SIG-M5 treated with dmso at 0.1 percent for 504 hours (cell line): ENCODE measurements around the gene DOK5.
"Not testable (repeated sequence)": the region's sequence is repeated elsewhere in the genome, so short reads cannot be mapped to it uniquely, and the experiment has no call there.

Experiments used
- DNase-seq: peaks from one replicate; lab custom pipeline; 2025; ENCODE audit not compliant: unreplicated experiment; lab: John Stamatoyannopoulos, UW

Gene DOK5

DNA sequence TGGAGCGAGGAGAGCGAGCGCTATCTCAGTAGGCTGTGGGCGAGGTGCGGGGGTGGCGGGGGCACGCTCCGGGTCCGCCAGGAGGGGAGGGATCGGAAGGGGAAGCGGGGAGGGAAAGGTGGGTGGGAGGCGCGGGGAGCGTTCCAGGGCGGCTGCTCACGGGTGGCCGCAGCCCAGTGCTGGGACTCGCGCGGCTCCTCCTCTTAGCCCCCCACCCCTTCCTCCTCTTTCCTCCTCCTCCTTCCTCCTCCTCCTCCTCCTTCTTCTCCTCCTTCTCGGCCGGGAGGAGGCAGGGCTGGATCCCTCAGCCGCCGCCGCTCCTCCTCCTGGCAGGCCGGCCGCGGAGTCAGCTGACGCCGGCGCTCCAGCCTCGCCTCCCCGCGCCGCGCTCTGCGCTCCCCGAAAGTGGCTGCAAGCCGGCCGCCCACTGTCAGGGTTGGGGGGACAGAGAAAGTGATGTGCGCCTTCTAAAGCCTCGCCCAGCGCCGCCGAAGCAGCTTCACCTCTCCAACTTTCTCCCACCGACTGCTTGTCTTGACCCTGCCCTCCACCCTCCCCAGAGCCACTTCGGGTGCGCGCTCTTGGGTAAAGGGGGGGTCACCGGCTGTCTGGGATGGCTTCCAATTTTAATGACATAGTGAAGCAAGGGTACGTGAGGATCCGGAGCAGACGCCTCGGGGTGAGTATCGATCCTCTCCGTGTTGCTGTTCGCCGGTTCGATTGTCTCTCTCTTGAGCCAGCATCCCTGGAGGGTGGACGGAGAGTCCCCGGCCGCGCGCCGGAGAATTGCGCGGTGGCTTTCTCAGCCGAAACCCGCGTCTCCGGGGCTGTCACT, at the start of gene DOK5:
Gene DOK5 (plus strand): TSS at position 260 of the 835 bp plus-strand sequence. CDS start 354 bp downstream, at position 614.
- no peak for DNase-seq

DNA sequence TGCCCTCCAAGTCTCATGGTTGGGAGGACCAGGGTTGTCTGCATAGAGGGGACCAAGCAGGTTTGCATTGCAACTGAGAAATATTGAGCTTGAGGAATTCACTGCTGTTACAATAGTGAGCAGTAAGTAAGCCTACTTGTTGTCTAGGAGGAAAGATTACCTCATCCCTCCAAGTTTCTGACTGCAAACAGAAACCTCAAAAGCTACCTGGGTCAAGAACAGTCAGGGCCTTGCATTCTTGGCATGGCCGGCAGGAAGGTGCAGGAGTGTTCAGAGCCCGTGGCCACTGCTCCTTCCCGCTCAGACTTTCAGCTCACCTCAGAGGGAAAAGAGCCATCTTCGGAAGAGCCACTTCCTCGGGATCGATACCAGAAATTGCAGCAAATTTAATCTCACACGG, 46.0 kb upstream of the DOK5 start:
- no peak for DNase-seq

DNA sequence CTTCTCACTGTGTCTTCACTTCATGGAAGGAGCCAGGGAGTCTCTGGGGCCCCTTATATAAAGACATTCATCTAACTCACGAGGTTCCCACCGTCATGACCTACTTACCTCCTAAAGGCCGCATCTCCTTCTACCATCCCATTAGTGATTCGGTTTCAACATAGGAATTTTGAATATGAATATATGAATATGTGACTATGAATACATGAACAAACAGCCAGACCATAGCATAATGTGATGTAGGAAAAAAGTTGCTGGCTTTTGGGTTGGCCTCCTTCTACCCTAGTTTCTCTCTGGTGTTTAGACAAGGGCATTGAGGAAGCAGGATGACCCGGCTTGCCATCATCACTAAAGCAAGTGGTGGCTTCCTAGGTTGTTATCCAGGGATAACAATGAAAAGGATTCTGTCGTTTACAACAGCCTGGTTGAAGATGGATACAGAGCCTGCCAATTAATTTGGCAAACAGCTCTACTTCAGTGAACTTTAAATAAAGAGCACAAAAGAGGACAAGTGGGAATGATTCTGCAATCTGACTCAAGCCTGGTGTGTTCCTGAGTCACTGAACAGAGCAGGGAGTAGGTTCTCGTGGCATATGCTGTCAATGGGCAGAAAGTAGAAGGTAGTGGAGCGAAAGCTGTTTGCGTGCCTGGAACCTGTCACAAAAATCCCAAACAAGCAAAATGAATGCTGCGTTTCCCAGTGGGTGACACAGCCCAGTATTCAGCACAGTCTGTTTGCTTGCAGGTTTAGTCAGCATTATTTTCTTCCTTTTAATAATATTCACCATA, 44.0 kb upstream of the DOK5 start:
- no peak for DNase-seq

DNA sequence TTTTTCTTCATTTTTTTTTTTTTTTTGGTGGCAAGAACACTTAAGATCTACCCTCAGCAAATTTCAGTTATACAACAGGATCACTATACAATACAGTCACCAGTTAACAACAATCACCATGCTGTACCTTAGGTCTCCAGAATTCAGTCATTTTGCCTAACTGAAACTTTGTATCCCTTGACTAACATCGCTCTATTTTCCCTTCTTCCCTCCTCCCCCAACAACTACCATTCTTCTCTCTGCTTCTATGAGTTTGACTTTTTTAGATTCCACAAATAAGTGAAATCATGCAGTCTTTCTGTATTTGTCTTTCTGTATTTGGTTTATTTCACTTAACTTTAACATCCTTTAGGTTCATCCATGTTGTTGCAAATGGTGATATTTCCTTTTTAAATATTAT, 42.4 kb upstream of the DOK5 start:
- DNase-seq, result no peak

DNA sequence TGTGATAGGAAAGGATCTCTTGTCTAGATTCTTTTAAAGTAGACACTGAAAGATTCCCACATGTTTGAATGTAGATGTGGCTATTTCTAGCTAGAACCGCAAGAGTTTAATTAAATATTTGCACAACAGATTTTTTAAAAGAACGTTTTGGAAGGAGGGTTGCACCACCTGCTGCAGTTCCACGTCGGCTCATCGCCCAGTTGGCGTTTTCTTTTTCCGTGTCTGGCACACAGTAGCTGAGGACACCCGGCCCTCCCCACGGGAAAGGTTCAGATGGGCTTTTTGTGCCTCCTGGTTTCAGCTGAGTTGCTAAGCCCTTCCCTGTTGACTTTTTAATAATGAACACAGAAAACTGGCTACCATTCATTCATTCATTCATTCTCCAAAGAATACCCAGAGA, 41.8 kb upstream of the DOK5 start:
- no peak for DNase-seq

DNA sequence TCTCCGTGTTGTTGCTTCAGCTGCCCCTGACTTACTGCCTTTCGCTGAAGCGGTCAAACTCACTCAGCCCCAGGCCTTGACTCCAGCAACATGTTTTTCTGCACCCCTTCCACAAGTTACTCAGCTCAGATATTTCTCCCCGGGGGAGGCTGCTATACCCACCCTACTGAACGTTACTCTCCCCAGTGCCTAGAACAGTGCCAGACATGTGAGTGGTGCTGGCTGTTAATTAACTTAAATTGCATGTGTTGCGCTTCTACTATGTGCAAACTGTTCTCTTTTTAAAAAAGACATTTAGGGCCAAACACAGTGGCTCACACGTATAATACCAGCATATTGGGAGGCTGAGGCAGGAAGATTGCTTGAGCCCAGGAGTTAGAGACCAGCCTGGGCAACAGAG, 41.2 kb upstream of the DOK5 start:
- no peak for DNase-seq

DNA sequence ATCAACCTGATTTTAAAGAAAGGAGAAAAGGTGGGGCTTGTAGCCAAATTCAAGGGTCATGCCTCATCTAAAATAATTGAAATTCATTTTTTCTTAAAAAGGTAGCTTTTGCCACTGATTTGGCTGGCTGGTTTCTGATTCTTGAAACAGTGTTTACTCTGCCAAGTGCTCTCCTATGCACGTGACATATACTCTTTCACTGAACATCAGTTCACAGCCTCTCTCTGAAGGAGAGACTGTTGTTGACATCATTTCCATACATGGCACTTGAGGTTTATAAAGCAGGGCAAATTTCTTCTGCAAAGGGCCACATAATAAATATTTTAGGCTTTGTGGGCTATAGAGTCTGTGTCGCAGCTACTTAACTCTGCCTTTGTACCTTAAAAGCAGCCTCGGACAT, 40.4 kb upstream of the DOK5 start:
- DNase-seq, result no peak

DNA sequence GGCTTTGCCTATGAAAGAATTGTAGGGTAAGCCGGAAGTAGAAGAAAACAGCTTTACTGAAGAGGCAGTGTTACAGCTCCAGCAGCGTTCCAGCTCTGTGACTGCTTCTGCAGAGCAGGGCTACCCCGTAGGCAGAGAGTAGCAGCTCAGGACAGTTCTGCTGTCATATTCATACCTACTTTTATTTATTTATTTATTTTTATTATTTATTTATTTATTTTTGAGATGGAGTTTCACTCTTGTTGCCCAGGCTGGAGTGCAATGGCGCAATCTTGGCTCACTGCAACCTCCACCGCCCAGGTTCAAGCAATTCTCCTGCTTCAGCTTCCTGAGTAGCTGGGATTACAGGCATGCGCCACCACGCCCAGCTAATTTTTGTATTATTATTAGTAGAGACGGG, 39.0 kb upstream of the DOK5 start:
- not testable (repeated sequence) for DNase-seq

DNA sequence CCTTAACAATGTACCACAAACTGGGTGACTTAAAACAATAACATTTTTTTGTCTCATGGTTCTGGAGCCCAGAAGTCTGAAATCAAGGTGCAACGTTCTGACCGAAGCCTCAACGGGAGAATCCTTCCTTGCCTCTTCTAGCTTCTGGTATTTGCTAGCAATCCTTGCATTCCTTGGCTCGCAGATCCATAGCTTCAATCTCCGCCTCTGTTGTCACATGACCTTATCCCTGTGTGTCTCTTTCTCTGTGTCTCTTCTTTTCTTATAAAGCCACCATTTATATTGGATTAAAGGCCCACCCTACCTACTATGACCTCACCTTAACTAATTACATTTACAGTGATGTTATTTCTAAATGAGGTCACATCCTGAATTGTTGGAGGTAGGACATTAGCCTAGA, 37.2 kb upstream of the DOK5 start:
- no peak for DNase-seq

DNA sequence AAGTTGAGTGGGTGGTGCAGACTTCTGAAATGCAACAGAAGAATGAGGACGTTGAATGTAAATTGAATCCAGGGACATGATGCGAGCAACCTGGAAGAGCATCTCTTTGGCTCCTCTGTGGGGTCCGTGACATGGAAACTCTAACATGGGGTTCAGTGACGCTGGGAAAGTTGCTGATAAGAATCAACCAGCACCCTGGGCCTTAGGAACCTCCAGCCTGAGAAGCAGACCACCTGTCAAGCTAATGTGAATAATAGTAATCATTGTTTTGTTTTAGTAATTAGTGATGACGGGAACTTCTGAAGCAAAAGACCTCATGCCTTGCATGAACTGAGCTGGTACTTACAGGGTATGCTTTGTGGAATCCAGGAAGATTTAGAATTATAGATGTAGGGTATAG, 25.2 kb upstream of the DOK5 start:
- no peak for DNase-seq

DNA sequence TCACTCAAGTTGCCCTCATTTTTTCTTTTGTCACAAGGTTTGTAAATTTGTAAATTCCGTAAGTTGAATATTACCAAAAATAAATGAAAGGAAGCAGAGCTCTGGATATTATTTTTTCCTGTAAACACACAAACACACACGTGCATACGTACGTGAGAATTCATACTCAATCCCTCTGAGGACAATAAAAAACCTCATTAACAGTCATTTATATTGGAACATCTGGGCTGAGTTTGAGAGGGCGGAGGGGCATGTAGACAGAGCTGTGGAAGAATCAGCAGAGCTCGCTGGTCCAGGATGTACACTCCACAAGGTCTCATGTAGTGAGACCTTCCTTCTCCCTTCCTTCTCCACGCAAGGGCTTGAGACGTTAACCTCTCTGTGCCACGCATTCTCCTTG, 24.2 kb upstream of the DOK5 start:
- DNase-seq, result no peak

DNA sequence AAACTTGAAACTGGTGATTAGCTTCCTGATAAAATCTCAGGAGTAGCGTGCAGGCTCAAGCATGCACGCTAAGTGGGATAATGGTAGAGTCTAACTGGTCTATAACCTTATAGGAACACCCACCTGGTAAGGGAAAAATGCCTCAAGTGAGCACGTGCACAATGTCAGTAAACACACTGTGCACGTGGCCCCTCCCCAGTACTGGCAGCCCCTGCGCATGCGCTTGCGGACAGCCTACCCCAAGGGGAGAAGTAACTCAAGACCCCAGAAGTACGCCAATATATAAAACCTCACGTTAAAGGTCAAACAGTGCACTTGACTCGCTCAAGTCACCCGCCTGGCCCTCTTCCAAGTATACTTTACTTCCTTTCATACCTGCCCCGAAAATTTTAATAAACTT, 23.1 kb upstream of the DOK5 start:
- no peak for DNase-seq

DNA sequence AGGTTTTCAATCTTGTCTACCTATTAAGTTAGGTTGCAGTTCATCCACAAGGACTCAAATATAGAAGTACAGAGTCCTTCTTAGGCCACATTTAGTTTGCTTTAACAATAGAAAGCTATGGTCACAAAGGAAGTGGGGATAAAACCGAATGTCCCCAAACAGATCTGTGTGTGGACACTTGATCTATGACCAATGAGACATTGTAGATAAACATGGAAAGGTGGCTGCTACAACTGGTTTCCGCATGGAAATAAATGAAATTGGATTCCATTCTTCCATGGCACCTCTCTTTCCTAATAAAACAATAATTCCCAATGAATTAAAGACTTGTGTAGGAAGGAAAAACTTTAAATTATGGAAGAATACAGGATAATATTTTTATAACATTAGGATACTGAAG, 20.4 kb upstream of the DOK5 start:
- DNase-seq, result no peak

DNA sequence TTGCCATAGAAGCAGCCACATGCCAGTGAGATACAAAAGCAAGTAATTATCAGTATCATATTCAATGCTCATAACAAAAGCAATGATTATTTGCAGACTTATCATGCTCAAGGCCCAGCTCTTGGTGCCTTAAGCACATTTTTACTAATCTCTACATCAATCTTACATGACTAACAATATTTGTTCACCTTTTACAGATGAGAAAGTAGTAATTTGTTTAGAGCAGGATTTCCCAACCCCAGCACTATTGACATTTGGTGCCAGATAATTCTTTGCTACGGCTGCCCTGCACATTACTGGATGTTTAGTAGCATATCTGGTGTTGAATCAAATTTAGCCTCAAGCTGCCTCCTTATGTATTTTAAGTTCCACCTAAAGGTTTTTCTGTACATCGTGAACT, 19.0 kb upstream of the DOK5 start:
- peak; percentile 99 for DNase-seq

DNA sequence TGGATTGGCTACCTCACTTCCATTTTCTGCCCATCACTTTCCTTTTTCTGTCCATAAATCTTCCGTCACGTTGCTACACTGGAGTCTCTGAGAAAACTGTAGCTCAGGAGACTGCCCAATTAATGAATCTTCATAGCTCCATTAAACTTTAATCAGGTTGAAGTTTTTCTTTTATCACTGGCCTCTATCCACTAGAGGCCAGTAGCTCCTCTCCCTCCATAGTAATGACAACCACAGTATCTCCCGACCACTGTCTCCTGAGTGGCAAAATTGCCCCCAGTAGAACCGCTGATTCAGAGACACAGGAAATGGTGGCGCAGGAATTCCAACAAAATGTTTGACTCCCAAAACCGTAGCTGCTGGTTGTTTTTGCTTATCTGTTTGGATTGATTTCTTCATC, 18.4 kb upstream of the DOK5 start:
- DNase-seq, result no peak

DNA sequence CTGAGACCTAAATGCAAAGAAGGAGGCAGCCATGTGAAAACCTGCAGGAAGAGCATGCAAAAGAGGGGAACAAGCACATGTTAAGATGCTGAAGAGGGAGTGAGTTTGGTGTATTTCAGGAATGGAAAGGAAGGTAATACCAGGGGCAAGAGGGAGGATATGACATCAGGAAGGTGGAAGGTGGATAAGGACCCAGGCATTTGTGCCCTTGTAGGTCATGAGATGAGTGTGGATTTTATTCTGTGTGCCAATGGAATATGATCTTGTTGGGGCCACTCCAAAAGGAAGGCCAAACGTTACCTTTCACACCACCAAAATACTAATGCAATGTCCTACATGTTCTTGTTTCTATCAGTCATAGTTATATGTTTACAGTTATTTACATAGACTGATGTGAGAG, 17.2 kb upstream of the DOK5 start:
- no peak for DNase-seq

DNA sequence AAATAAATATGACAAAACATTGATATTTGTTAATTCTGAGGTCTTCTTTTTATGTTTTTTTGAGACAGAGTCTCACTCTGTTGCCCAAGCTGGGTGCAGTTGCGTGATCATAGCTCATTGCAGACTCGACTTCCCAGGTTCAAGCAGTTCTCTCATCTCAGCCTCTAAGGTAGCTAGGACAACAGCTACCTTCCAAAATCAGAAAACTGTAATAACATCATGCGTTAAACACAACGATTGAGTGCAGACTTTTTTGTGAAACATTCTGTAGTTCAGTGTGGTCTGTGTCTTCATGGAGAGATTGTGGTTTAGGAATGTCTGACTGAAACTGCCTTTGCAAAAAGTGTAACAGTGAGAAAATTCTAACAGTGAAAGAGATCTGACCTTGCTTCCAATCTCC, 16.1 kb upstream of the DOK5 start:
- DNase-seq, result no peak

DNA sequence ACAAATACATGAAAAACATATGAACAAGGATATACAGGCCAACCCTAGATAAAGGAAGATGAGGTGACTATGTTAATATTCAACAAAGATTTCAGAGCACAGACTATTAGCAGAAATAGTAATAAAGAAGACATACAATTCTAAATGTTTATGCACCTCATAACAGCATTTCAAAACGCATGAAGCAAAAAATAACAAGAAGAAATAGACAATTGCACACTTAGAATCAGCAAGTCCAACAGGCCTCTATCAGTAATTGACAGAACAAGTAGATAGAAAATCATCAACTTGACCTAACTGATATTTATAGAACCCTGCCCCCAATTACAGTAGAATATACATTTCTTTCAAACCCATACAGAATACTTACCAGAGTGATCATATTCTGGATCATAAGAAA, 11.4 kb upstream of the DOK5 start:
- DNase-seq, result no peak

DNA sequence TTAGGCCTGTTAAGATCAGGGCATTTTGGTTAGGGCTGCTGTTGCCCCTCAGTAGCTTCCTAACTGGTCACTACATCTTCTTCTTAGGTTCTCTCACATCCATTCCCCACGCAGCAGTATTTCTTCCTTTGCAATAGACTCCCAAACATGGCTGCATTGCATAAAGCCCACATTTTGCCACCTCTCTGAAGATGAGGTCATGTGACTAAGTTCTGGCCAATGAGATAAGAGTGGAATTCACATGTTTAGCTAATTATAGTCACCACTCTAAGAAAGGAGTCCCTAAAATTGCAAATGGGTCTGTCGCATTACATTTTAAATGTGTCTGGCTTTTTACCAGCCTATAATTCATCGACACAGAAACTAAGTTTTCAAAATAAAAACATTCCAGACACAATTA, 9.3 kb upstream of the DOK5 start:
- DNase-seq, result no peak

DNA sequence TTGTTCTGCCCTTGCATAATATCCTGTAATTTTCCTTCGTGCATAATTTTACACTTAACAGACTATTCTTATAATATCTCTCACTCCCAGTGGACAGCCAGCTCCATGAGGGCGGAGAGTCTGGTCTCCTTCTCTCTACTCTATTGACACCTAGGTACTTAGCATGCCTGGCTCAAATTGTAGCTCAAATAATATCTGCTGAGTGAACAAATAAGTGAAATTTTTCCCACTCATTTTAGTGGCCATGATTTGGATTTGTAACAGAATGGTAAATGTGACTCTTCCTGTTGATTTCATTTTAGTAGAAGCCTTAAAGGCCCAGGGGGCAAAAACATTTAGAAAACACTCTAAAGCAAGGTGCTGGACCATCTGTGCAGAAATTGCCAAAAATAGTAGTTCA, 7.8 kb upstream of the DOK5 start:
- DNase-seq, result no peak

DNA sequence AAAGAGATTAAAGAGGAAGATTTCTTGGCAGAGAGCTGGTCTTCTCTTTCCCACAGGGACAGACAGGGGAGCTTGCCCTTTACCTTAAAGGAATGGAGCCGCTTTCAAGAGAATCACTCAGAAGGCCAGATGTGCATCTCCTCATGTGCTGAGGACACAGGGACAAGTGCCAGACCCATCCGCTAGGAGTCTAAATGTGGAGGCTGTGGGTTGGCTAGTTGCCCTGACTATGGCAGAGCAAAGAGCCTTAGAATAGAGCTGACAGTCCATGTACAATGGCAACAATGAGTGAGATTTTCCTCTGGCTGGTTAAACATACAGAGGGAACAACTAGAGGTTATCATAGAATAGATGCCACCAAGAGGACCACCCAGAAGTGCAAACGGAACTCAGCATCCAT, 7.3 kb upstream of the DOK5 start:
- no peak for DNase-seq

DNA sequence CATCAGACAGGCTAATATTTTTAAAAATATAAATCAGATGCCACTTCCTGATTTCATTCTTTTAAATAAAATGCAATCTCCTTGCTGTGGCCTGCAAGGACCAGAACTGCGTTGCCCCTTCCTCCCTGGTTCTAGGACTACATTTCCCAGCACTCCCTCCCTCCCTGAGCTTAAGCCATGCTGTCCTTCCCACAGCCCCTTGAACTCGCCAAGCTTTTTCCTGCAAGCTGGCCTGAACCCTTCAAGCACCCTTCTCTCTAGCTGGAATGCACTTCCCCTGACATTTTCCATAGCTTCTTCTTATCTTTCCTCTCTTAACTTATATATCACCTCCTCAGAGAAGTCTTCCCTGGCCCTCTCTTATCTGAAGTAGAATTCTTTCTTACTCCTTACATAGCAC, 6.1 kb upstream of the DOK5 start:
- no peak for DNase-seq

DNA sequence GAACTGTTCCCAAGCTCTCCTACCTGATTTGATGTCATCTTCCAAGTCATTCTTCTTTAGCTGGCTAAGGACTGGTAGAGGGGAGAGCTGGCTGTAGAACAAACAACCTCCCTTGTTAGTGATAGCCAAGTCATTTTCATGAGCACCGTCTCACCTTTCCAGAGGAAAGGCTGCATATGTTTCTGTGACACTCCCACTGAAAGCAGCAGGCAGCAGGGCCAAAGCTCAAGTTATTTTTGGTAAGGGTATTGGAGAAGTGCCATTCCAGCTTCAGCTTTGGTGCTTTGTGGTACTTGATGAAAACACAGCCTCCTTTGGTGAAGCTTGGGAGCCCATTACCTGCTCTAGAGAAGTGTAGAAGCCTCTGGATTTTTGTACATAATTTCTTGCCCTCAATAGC, 5.4 kb upstream of the DOK5 start:
- no peak for DNase-seq
